Sigmoid colon (tissue), 3 donors: ENCODE measurements around the gene TMEM267.

Experiments used
- POLR2A ChIP-seq, 2 donors: fragments of 450-650 bp; IDR thresholded peaks; one replicate each; pipeline ENCODE4 v1.6.1; 2016; ENCODE audit warnings: antibody characterized with exemption in 2 of 2, mild to moderate bottlenecking in 2 of 2, moderate library complexity in 2 of 2
- TF ChIP-seq, protein P1 (sequence below), 4 experiments: fragments of 450-650 bp in 3 of 4; fragments of 200-600 bp in 1 of 4; IDR thresholded peaks; one replicate each; pipeline ENCODE4 v1.5.1; 2016 to 2019; ENCODE audit warnings: antibody characterized with exemption in 4 of 4, mild to moderate bottlenecking in 3 of 4, moderate library complexity in 2 of 4

DNA sequence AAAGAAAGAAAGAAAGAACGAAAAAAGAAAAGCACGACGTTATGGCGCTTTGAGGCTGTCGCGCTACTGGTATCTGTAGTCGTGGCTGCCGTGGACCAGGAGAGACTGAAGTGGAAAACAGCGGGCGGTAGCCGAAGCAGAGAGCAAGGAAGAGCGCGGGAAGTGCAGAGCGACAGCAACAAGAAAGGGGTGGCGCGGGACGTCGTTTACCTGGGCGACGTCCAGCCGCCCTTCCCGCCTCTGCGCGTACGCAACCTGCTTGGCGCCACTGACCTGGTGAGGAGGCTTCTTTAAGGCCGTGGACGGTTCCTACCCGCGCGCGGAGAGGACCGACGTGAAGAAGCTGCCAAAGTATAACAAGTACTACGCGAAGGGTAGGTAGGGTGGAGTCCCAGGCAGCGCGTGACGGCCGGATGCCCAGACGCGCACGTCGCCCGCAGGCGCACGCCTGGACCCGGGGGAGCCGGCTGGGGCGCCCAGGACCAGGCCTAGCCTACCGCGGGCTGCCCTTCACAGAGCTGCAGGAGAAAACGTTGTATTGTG is 86.8 kb downstream of the TMEM267 start:
- TF ChIP-seq, protein P1, sequence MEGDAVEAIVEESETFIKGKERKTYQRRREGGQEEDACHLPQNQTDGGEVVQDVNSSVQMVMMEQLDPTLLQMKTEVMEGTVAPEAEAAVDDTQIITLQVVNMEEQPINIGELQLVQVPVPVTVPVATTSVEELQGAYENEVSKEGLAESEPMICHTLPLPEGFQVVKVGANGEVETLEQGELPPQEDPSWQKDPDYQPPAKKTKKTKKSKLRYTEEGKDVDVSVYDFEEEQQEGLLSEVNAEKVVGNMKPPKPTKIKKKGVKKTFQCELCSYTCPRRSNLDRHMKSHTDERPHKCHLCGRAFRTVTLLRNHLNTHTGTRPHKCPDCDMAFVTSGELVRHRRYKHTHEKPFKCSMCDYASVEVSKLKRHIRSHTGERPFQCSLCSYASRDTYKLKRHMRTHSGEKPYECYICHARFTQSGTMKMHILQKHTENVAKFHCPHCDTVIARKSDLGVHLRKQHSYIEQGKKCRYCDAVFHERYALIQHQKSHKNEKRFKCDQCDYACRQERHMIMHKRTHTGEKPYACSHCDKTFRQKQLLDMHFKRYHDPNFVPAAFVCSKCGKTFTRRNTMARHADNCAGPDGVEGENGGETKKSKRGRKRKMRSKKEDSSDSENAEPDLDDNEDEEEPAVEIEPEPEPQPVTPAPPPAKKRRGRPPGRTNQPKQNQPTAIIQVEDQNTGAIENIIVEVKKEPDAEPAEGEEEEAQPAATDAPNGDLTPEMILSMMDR (IDR thresholded peaks at IDR 0.05) = no peak
- no peak for TF ChIP-seq POLR2A (IDR thresholded peaks at IDR 0.05)
